NCI-H1930 (cell line): ENCODE measurements around the gene HDGFL1.

ENCODE experiments used
- DNase-seq, 2 experiments: peaks; one replicate each; lab custom pipeline; 2025; lab: John Stamatoyannopoulos, UW

Gene HDGFL1

GRCh38 chr6:22569281-22570184, at the start of gene HDGFL1:
HDGFL1 (plus strand) TSS chr6:22569566; CDS start chr6:22569576, 10 bp downstream.
- DNase-seq = no peak

- no peak for DNase-seq
These were observed 48.3 kb upstream of the HDGFL1 start for GRCh38 chr6:22521035-22521434.

GRCh38 chr6:22526736-22527135, 42.6 kb upstream of the HDGFL1 start:
- DNase-seq = no peak

GRCh38 chr6:22529866-22530265, 39.5 kb upstream of the HDGFL1 start:
- no peak for DNase-seq

- DNase-seq = no peak
These were observed 38.9 kb upstream of the HDGFL1 start for GRCh38 chr6:22530506-22530905.

- no peak for DNase-seq
These were observed 33.2 kb upstream of the HDGFL1 start for GRCh38 chr6:22536122-22536521.

GRCh38 chr6:22544476-22544875, 24.9 kb upstream of the HDGFL1 start:
- DNase-seq = no peak

GRCh38 chr6:22545051-22545450, 24.3 kb upstream of the HDGFL1 start:
- DNase-seq = no peak

- no peak for DNase-seq
These were observed 23.1 kb upstream of the HDGFL1 start for GRCh38 chr6:22546236-22546635.

GRCh38 chr6:22550971-22551670, 18.2 kb upstream of the HDGFL1 start:
- DNase-seq = no peak

- no peak for DNase-seq
These were observed 13.1 kb upstream of the HDGFL1 start for GRCh38 chr6:22556266-22556665.

GRCh38 chr6:22557007-22557406, 12.4 kb upstream of the HDGFL1 start:
- DNase-seq = no peak

GRCh38 chr6:22558288-22558882, 11.0 kb upstream of the HDGFL1 start:
- DNase-seq = no peak

- DNase-seq = no peak
These were observed 512 bp upstream of the HDGFL1 start for GRCh38 chr6:22568854-22569253.

- no peak for DNase-seq
These were observed 802 bp downstream of the HDGFL1 start for GRCh38 chr6:22570185-22570551.

GRCh38 chr6:22575190-22575589, 5.8 kb downstream of the HDGFL1 start:
- DNase-seq = no peak

GRCh38 chr6:22579439-22579838, 10.1 kb downstream of the HDGFL1 start:
- no peak for DNase-seq

GRCh38 chr6:22580337-22580736, 11.0 kb downstream of the HDGFL1 start:
- no peak for DNase-seq

- DNase-seq = no peak
These were observed 13.2 kb downstream of the HDGFL1 start for GRCh38 chr6:22582417-22583205.

GRCh38 chr6:22583230-22583629, 13.9 kb downstream of the HDGFL1 start:
- DNase-seq = no peak

GRCh38 chr6:22583927-22584326, 14.6 kb downstream of the HDGFL1 start:
- DNase-seq = no peak

- no peak for DNase-seq
These were observed 19.8 kb downstream of the HDGFL1 start for GRCh38 chr6:22589118-22589517.
